Measurements from ENCODE around the gene TMEM63B.
"Not testable (repeated sequence)": the region's sequence is repeated elsewhere in the genome, so short reads cannot be mapped to it uniquely, and the experiment has no call there.

The TMEM63B gene

DNA sequence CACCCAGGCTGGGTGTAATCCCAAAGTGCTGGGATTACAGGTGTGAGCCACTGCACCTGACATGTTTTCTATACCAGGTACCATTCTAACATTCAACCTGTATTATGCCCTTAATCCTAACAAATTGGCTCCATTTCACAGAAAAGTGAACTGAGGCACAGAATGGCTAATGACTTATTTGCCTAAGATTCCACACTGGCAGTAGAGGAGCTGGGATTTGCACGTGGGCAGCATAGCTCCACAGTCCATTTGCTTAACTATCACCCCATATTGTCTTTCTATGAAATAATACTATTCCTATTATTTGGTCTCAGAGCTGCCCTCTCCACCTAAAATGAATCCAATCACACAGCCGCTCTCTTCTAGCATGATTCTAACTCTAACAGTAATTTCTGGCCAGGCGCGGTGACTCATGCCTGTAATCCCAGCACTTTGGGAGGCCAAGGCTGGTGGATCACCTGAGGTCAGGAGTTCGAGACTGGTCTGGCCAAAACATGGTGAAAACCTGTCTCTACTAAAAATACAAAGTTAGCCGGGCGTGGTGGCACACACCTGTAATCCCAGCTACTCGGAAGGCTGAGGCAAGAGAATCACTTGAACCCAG lies 66.1 kb downstream of the TMEM63B start:
- Histone ChIP-seq H3K9me3 (ENCODE audit: control insufficient read depth, low read depth, low read length) (no peaks in the 10 kb centered on the region), H3K9ac (ENCODE audit: low read length) (no peak overlapping the region), H3K4me3 (ENCODE audit: low read length) (no peak overlapping the region), H3K4me1 (ENCODE audit: control insufficient read depth, low read depth, low read length) (peaks cover 9% of the 10 kb centered on the region), H3K27ac (ENCODE audit: low read length) (no peak overlapping the region), H3K36me3 (ENCODE audit: control insufficient read depth, low read depth, low read length) (no peaks in the 10 kb centered on the region), H3K27me3 (ENCODE audit: control insufficient read depth, insufficient read depth, low read length) (no peaks in the 10 kb centered on the region)

DNA sequence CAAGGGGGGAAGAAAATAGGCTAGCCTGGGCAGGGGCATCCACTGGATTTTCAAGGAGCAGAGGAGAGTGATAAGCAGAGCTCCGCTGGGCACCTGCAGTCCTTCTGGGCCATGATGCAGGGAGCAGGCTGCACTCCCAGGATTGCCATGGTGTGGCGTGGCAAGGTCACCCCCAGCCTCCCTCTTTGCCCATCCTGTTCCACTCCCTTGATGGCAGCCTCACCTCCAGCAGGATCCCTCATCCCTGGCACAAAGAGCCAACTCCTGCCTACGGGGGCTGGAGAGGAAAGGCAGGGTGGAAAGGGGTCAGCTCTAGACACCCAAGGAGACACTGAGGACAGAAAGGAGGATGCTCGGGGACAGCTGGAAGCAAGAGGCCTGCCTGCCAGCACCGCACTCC lies 67.0 kb downstream of the TMEM63B start:
- H3K27ac ChIP-seq (ENCODE audit: low read length): no peak overlapping the region
- H3K9me3 ChIP-seq (ENCODE audit: control insufficient read depth, low read depth, low read length): no peaks in the 10 kb centered on the region
- H3K27me3 ChIP-seq (ENCODE audit: control insufficient read depth, insufficient read depth, low read length): no peaks in the 10 kb centered on the region
- H3K4me3 ChIP-seq (ENCODE audit: low read length): no peak overlapping the region
- H3K9ac ChIP-seq (ENCODE audit: low read length): no peak overlapping the region
- no peaks in the 10 kb centered on the region for H3K36me3 ChIP-seq (ENCODE audit: control insufficient read depth, low read depth, low read length)
- peaks cover 9% of the 10 kb centered on the region for H3K4me1 ChIP-seq (ENCODE audit: control insufficient read depth, low read depth, low read length)

- H3K4me3 ChIP-seq (ENCODE audit: low read length): not testable (repeated sequence)
Measured at GRCh38 chr6:44196351-44196750, 69.0 kb downstream of the TMEM63B start.

DNA sequence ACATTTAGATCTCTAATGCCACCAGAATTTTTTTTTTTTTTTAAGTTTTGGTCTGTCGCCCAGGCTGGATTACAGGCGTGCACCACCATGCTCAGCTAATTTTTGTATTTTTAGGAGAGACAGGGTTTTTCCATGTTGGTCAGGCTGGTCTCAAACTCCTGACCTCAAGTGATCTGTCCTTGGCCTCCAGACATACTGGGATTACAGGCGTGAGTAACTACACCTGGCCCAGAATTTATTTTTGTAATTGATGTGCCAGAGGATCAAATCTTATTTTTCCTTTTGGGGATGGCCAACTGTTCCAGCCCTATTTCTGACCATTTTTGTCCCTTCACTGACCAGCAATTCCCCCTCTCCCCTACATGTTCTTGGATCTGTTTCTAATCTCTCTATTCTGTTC lies 71.3 kb downstream of the TMEM63B start:
- H3K27me3 ChIP-seq (ENCODE audit: control insufficient read depth, insufficient read depth, low read length): no peaks in the 10 kb centered on the region
- no peak overlapping the region for H3K9ac ChIP-seq (ENCODE audit: low read length)
- peaks cover 30% of the 10 kb centered on the region for H3K4me1 ChIP-seq (ENCODE audit: control insufficient read depth, low read depth, low read length)
- H3K27ac ChIP-seq (ENCODE audit: low read length): no peak overlapping the region
- no peaks in the 10 kb centered on the region for H3K9me3 ChIP-seq (ENCODE audit: control insufficient read depth, low read depth, low read length)
- H3K36me3 ChIP-seq (ENCODE audit: control insufficient read depth, low read depth, low read length): no peaks in the 10 kb centered on the region
- no peak overlapping the region for H3K4me3 ChIP-seq (ENCODE audit: low read length)

More at GRCh38 chr6:44196351-44196750, 69.0 kb downstream of the TMEM63B start:
- H3K4me1 ChIP-seq (ENCODE audit: control insufficient read depth, low read depth, low read length): peaks cover 17% of the 10 kb centered on the region
- H3K36me3 ChIP-seq (ENCODE audit: control insufficient read depth, low read depth, low read length); H3K27me3 ChIP-seq (ENCODE audit: control insufficient read depth, insufficient read depth, low read length); H3K9me3 ChIP-seq (ENCODE audit: control insufficient read depth, low read depth, low read length); H3K27ac ChIP-seq (ENCODE audit: low read length); H3K9ac ChIP-seq (ENCODE audit: low read length): not testable (repeated sequence)

- Histone ChIP-seq H3K9ac (ENCODE audit: low read length) (no peak overlapping the region), H3K4me1 (ENCODE audit: control insufficient read depth, low read depth, low read length) (peaks cover 38% of the 10 kb centered on the region), H3K27ac (ENCODE audit: low read length) (no peak overlapping the region), H3K4me3 (ENCODE audit: low read length) (no peak overlapping the region), H3K9me3 (ENCODE audit: control insufficient read depth, low read depth, low read length) (no peaks in the 10 kb centered on the region), H3K36me3 (ENCODE audit: control insufficient read depth, low read depth, low read length) (no peaks in the 10 kb centered on the region), H3K27me3 (ENCODE audit: control insufficient read depth, insufficient read depth, low read length) (no peaks in the 10 kb centered on the region)
Measured at GRCh38 chr6:44199883-44200282, 72.5 kb downstream of the TMEM63B start.

- peaks cover 38% of the 10 kb centered on the region for H3K4me1 ChIP-seq (ENCODE audit: control insufficient read depth, low read depth, low read length)
- no peaks in the 10 kb centered on the region for H3K27me3 ChIP-seq (ENCODE audit: control insufficient read depth, insufficient read depth, low read length)
- H3K9me3 ChIP-seq (ENCODE audit: control insufficient read depth, low read depth, low read length): no peaks in the 10 kb centered on the region
- H3K36me3 ChIP-seq (ENCODE audit: control insufficient read depth, low read depth, low read length): no peaks in the 10 kb centered on the region
- no peak overlapping the region for H3K9ac ChIP-seq (ENCODE audit: low read length)
- H3K27ac ChIP-seq (ENCODE audit: low read length): no peak overlapping the region
- H3K4me3 ChIP-seq (ENCODE audit: low read length): no peak overlapping the region
Measured at GRCh38 chr6:44201200-44201599, 73.8 kb downstream of the TMEM63B start.

DNA sequence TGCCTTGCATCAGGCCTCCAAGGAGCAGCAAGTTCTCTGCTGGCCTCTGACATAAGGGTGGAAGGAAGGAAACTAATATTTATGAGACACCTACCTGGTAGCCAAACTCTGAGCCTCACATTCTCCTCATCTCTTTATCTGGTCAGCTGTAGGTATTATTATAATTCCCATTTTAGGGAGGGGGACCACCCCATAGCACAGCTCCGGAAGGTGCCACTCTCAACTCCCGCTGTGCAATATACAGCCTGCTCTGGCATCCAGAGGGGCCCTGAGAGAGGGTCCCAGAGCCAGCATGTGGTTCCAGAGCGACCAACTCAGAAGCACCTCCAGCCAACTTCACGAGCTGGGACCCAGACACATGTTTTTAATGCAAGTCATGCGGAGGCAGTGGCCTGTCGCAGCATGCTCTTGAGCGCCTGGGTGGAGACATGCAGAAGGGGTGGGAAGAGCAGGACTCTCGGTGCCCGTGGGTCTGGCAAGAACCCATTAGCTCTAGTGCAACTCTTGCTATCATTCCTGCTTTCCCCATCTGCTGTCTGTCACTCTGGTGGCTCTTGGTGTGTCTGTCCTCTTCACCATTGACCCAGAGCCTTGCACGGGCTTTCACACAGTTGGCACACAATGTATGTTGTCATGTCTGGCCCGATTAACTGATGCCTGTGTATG lies 74.4 kb downstream of the TMEM63B start:
- Histone ChIP-seq H3K4me3 (ENCODE audit: low read length) (no peak overlapping the region), H3K4me1 (ENCODE audit: control insufficient read depth, low read depth, low read length) (peaks cover 44% of the 10 kb centered on the region), H3K27me3 (ENCODE audit: control insufficient read depth, insufficient read depth, low read length) (no peaks in the 10 kb centered on the region), H3K36me3 (ENCODE audit: control insufficient read depth, low read depth, low read length) (no peaks in the 10 kb centered on the region), H3K9me3 (ENCODE audit: control insufficient read depth, low read depth, low read length) (no peaks in the 10 kb centered on the region), H3K9ac (ENCODE audit: low read length) (peak overlapping the region; percentile 41), H3K27ac (ENCODE audit: low read length) (peak overlapping the region; percentile 66)

GRCh38 chr6:44202332-44202971 lies 75.1 kb downstream of the TMEM63B start:
- peak overlapping the region; percentile 3 for H3K4me3 ChIP-seq (ENCODE audit: low read length)
- H3K27ac ChIP-seq (ENCODE audit: low read length): peak overlapping the region; percentile 66
- H3K4me1 ChIP-seq (ENCODE audit: control insufficient read depth, low read depth, low read length): peaks cover 49% of the 10 kb centered on the region
- H3K9ac ChIP-seq (ENCODE audit: low read length): peak overlapping the region; percentile 41
- no peaks in the 10 kb centered on the region for H3K27me3 ChIP-seq (ENCODE audit: control insufficient read depth, insufficient read depth, low read length)
- H3K9me3 ChIP-seq (ENCODE audit: control insufficient read depth, low read depth, low read length): no peaks in the 10 kb centered on the region
- no peaks in the 10 kb centered on the region for H3K36me3 ChIP-seq (ENCODE audit: control insufficient read depth, low read depth, low read length)

GRCh38 chr6:44202972-44203750 lies 75.8 kb downstream of the TMEM63B start:
- Histone ChIP-seq H3K4me3 (ENCODE audit: low read length) (peak overlapping the region; percentile 3), H3K27ac (ENCODE audit: low read length) (peak overlapping the region; percentile 66), H3K4me1 (ENCODE audit: control insufficient read depth, low read depth, low read length) (peaks cover 49% of the 10 kb centered on the region), H3K27me3 (ENCODE audit: control insufficient read depth, insufficient read depth, low read length) (no peaks in the 10 kb centered on the region), H3K9me3 (ENCODE audit: control insufficient read depth, low read depth, low read length) (no peaks in the 10 kb centered on the region), H3K9ac (ENCODE audit: low read length) (peak overlapping the region; percentile 34), H3K36me3 (ENCODE audit: control insufficient read depth, low read depth, low read length) (no peaks in the 10 kb centered on the region)

DNA sequence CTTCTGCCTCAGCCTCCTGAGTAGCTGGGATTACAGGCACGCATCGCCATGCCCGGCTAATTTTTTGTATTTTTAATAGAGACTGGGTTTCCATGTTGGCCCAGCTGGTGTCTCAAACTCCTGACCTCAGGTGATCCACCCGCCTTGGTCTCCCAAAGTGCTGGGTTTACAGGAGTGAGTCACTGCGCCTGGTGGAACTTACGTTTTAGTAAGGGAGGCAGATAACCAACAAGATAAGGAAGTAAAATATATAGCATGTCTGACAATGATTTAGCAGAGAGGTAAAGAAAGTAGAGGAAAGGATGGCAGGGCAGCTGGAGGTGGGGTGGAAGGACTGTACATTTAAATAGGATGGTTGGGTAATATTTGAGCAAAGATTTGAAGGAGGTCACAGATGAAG lies 76.6 kb downstream of the TMEM63B start:
- no peak overlapping the region for H3K9ac ChIP-seq (ENCODE audit: low read length)
- H3K27ac ChIP-seq (ENCODE audit: low read length): no peak overlapping the region
- H3K4me1 ChIP-seq (ENCODE audit: control insufficient read depth, low read depth, low read length): peaks cover 49% of the 10 kb centered on the region
- no peak overlapping the region for H3K4me3 ChIP-seq (ENCODE audit: low read length)
- H3K36me3 ChIP-seq (ENCODE audit: control insufficient read depth, low read depth, low read length): no peaks in the 10 kb centered on the region
- no peaks in the 10 kb centered on the region for H3K9me3 ChIP-seq (ENCODE audit: control insufficient read depth, low read depth, low read length)
- H3K27me3 ChIP-seq (ENCODE audit: control insufficient read depth, insufficient read depth, low read length): no peaks in the 10 kb centered on the region
